Smooth muscle cell (in vitro differentiated cells): Measurements from ENCODE around the gene DCHS2. TPM values are rescaled to one million over a fixed set of nuclear protein-coding genes. Genes with fewer than 3 reads are reported as not detected.
A peak's percentile ranks its signal among the peaks of the same experiment; 100 is the strongest.

Source experiments
- DNase-seq: peaks from one replicate; lab custom pipeline; 2025; ENCODE audit not compliant: unreplicated experiment; lab: John Stamatoyannopoulos, UW
- H2AFZ ChIP-seq: fragments of 200-600 bp; sonication (generic); 2 replicates; pipeline ENCODE4 v1.6.0; 2016; ENCODE audit warnings: antibody characterized with exemption, low read depth, mild to moderate bottlenecking
- H3F3A ChIP-seq: fragments of 200-600 bp; sonication (generic); 2 replicates; pipeline ENCODE4 v1.6.0; 2017; ENCODE audit warnings: antibody characterized with exemption, low read depth
- H3K27ac ChIP-seq: fragments of 200-600 bp; sonication (generic); 2 replicates; pipeline ENCODE4 v1.5.1; 2016; ENCODE audit warnings: low read depth, mild to moderate bottlenecking
- H3K27me3 ChIP-seq: fragments of 200-600 bp; sonication (generic); 2 replicates; pipeline ENCODE4 v1.6.1; 2016; ENCODE audit warnings: low read depth, mild to moderate bottlenecking
- H3K36me3 ChIP-seq: fragments of 200-600 bp; sonication (generic); 2 replicates; pipeline ENCODE4 v1.5.1; 2016; ENCODE audit warnings: low read depth
- H3K4me1 ChIP-seq: fragments of 200-600 bp; sonication (generic); 2 replicates; pipeline ENCODE4 v1.5.1; 2016; ENCODE audit warnings: low read depth
- H3K4me2 ChIP-seq: fragments of 200-600 bp; sonication (generic); 2 replicates; pipeline ENCODE4 v1.6.0; 2016; ENCODE audit warnings: mild to moderate bottlenecking
- H3K4me3 ChIP-seq: fragments of 200-600 bp; sonication (generic); 2 replicates; pipeline ENCODE4 v1.5.1; 2016; ENCODE audit warnings: mild to moderate bottlenecking
- H3K79me2 ChIP-seq: fragments of 200-600 bp; sonication (generic); 2 replicates; pipeline ENCODE4 v1.6.0; 2016; ENCODE audit warnings: low read depth, mild to moderate bottlenecking
- H3K9ac ChIP-seq: fragments of 200-600 bp; sonication (generic); 2 replicates; pipeline ENCODE4 v1.6.0; 2016; ENCODE audit warnings: low read depth
- H3K9me3 ChIP-seq: fragments of 200-600 bp; sonication (generic); replicated peaks from 2 replicates; pipeline ENCODE4 v1.5.1; 2016; ENCODE audit warnings: low read depth
- H4K20me1 ChIP-seq: fragments of 200-600 bp; sonication (generic); 2 replicates; pipeline ENCODE4 v1.6.0; 2016; ENCODE audit warnings: low read depth
- CTCF ChIP-seq: fragments of 200-600 bp; sonication (generic); IDR thresholded peaks from 2 replicates; pipeline ENCODE4 v1.5.1; 2017; ENCODE audit warnings: borderline replicate concordance, mild to moderate bottlenecking, antibody characterized with exemption; ENCODE audit not compliant: insufficient read depth, poor library complexity, severe bottlenecking
- WGBS: methylation state at CpG from one replicate; pipeline ENCODE4 v1.1.7; 2016; ENCODE audit warnings: low lambda C conversion rate; 5-methylcytosine and 5-hydroxymethylcytosine counted together
- polyA plus RNA-seq: library from polyadenylated mRNA; unstranded; fragments of >200 nt; fragmentation: Nextera tagmentation; extraction: Ambion mirVana; gene quantifications from 2 replicates; pipeline ENCODE4 v1.2.1, GENCODE V29; 2016
- total RNA-seq: library from RNA; depleted of rRNA; stranded (reverse); fragments of >200 nt; gene quantifications from 2 replicates; pipeline ENCODE4 v1.2.3, GENCODE V29; 2014

DCHS2 gene
- total and polyA plus RNA-seq, 2 experiments from 2014 or later, result 0.45 to 1.3 TPM

GRCh38 chr4:154360491-154360890 is 131.1 kb downstream of the DCHS2 start:
- H3K9me3 ChIP-seq, result no peaks in the 10 kb centered on the region
- no peaks in the 10 kb centered on the region for H3K36me3 ChIP-seq
- H4K20me1 ChIP-seq, result no peaks in the 10 kb centered on the region
- WGBS, result 32% methylated on average over 2 of the region's 2 CpGs
- H3F3A ChIP-seq, result no peaks in the 10 kb centered on the region
- no peaks in the 10 kb centered on the region for H3K4me1 ChIP-seq
- H3K9ac ChIP-seq, result no peak overlapping the region
- H3K79me2 ChIP-seq, result no peaks in the 10 kb centered on the region
- H3K27me3 ChIP-seq, result no peaks in the 10 kb centered on the region
- no peak for DNase-seq
- no peak overlapping the region for H3K27ac ChIP-seq
- no peak overlapping the region for H3K4me3 ChIP-seq
- H2AFZ ChIP-seq, result no peak overlapping the region
- peak overlapping the region; percentile 46 for H3K4me2 ChIP-seq
- TF ChIP-seq CTCF, result no peak

DNA sequence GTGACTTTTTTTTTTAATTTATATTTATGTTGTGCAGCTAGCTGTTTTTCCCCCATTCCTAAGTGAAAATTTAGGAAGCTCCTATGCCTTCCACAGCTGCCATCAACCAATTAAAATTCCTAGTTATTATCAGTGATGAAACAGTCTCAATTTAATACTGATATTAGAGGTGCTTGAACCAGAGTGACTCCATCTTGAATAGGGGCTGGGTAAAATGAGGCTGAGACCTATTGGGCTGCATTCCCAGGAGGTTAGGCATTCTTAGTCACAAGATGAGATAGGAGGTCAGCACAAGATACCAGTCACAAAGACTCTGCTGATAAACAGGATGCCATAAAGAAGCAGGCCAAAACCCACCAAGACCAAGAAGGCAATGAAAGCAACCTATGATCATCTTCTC is 136.7 kb downstream of the DCHS2 start:
- Histone ChIP-seq H3K79me2 (no peaks in the 10 kb centered on the region), H3K27me3 (no peaks in the 10 kb centered on the region), H3K4me3 (no peak overlapping the region), H3K27ac (no peak overlapping the region), H4K20me1 (no peaks in the 10 kb centered on the region), H3K36me3 (no peaks in the 10 kb centered on the region), H2AFZ (no peak overlapping the region), H3F3A (no peaks in the 10 kb centered on the region), H3K4me2 (no peak overlapping the region), H3K9me3 (no peaks in the 10 kb centered on the region), H3K4me1 (no peaks in the 10 kb centered on the region), H3K9ac (no peak overlapping the region)
- no peak for TF ChIP-seq CTCF
- no peak for DNase-seq

GRCh38 chr4:154349829-154350228 is 141.8 kb downstream of the DCHS2 start:
- 75% methylated on average over 2 of the region's 2 CpGs for WGBS
- TF ChIP-seq CTCF, result peak; percentile 41
- H3K4me3 ChIP-seq, result no peak overlapping the region
- H3K27ac ChIP-seq, result no peak overlapping the region
- DNase-seq, result no peak
- no peaks in the 10 kb centered on the region for H3K27me3 ChIP-seq
- H3F3A ChIP-seq, result no peaks in the 10 kb centered on the region
- no peak overlapping the region for H3K4me2 ChIP-seq
- H3K79me2 ChIP-seq, result no peaks in the 10 kb centered on the region
- H3K9ac ChIP-seq, result no peak overlapping the region
- no peaks in the 10 kb centered on the region for H4K20me1 ChIP-seq
- no peaks in the 10 kb centered on the region for H3K4me1 ChIP-seq
- H3K9me3 ChIP-seq, result no peaks in the 10 kb centered on the region
- H3K36me3 ChIP-seq, result no peaks in the 10 kb centered on the region
- no peak overlapping the region for H2AFZ ChIP-seq

GRCh38 chr4:154348657-154349056 is 142.9 kb downstream of the DCHS2 start:
- DNase-seq, result no peak
- H3K4me2 ChIP-seq, result no peak overlapping the region
- no peaks in the 10 kb centered on the region for H3K36me3 ChIP-seq
- no peak overlapping the region for H3K9ac ChIP-seq
- H3K4me3 ChIP-seq, result no peak overlapping the region
- H3K4me1 ChIP-seq, result no peaks in the 10 kb centered on the region
- no peak overlapping the region for H3K27ac ChIP-seq
- H3K79me2 ChIP-seq, result no peaks in the 10 kb centered on the region
- no peaks in the 10 kb centered on the region for H3K9me3 ChIP-seq
- 83% methylated on average over 3 of the region's 3 CpGs for WGBS
- no peaks in the 10 kb centered on the region for H4K20me1 ChIP-seq
- H3K27me3 ChIP-seq, result no peaks in the 10 kb centered on the region
- no peak for TF ChIP-seq CTCF
- H2AFZ ChIP-seq, result no peak overlapping the region
- H3F3A ChIP-seq, result peaks cover 1% of the 10 kb centered on the region
